Ascending aorta (tissue), 2 donors: Measurements from ENCODE around the gene PKN3. TPM values are rescaled to one million over a fixed set of nuclear protein-coding genes. Genes with fewer than 3 reads are reported as not detected.
A peak's percentile ranks its signal among the peaks of the same experiment; 100 is the strongest.

Experiments
- DNase-seq, 2 donors: peaks; one replicate each; pipeline ENCODE4 v3.0.0-alpha.2; 2019; ENCODE audit warnings: low spot score in 2 of 2
- H3K27ac ChIP-seq, 2 donors: fragments of 200-600 bp; sonication (generic); one replicate each; pipeline ENCODE4 v1.5.1; 2016 to 2017; ENCODE audit warnings: mild to moderate bottlenecking in 1 of 2
- H3K27me3 ChIP-seq: fragments of 200-600 bp; sonication (generic); one replicate; pipeline ENCODE4 v1.5.1; 2017
- H3K36me3 ChIP-seq, 2 donors: fragments of 200-600 bp; sonication (generic); one replicate each; pipeline ENCODE4 v1.5.1; 2016
- H3K4me1 ChIP-seq, 2 donors: fragments of 200-600 bp; sonication (generic); one replicate each; pipeline ENCODE4 v1.5.1; 2016 to 2017; ENCODE audit warnings: mild to moderate bottlenecking in 1 of 2
- H3K4me3 ChIP-seq, 2 donors: fragments of 200-600 bp; sonication (generic); one replicate each; pipeline ENCODE4 v1.5.1; 2016 to 2017; ENCODE audit warnings: mild to moderate bottlenecking in 1 of 2
- H3K9me3 ChIP-seq, 2 donors: fragments of 200-600 bp; sonication (generic); one replicate each; pipeline ENCODE4 v1.5.1; 2016
- intact Hi-C: fragments of 100-400 bp; cut with DNase I; formaldehyde crosslinking; loops from one replicate; pipeline ENCODE4 v1.15.1; 2023
- total RNA-seq: library from RNA; depleted of rRNA; stranded (reverse); fragments of >200 nt; gene quantifications from one replicate; pipeline ENCODE4 v1.1.0, GENCODE V29; 2016
- TF ChIP-seq, protein P1 (sequence below), 3 experiments: fragments of 200-600 bp in 2 of 3; fragments of 450-650 bp in 1 of 3; sonication (generic) in 2 of 3; IDR thresholded peaks; one replicate each; pipeline ENCODE4 v1.5.1; 2016 to 2019; ENCODE audit warnings: antibody characterized with exemption in 3 of 3, mild to moderate bottlenecking in 1 of 3, moderate library complexity in 1 of 3

PKN3 gene
- total RNA-seq, 1 donor from 2014 or later, result 28.8 TPM

GRCh38 chr9:128684065-128684324 lies 18.3 kb upstream of the PKN3 start:
- Histone ChIP-seq H3K27me3 (no peaks in the 10 kb centered on the region), H3K4me1 (peaks cover 3 to 11% of the 10 kb centered on the region in 2 donors), H3K36me3 (no peaks in the 10 kb centered on the region), H3K27ac (peak overlapping the region; percentile 41 to 51), H3K4me3 (peak overlapping the region; percentile 56 to 65), H3K9me3 (no peaks in the 10 kb centered on the region)
- TF ChIP-seq, protein P1, sequence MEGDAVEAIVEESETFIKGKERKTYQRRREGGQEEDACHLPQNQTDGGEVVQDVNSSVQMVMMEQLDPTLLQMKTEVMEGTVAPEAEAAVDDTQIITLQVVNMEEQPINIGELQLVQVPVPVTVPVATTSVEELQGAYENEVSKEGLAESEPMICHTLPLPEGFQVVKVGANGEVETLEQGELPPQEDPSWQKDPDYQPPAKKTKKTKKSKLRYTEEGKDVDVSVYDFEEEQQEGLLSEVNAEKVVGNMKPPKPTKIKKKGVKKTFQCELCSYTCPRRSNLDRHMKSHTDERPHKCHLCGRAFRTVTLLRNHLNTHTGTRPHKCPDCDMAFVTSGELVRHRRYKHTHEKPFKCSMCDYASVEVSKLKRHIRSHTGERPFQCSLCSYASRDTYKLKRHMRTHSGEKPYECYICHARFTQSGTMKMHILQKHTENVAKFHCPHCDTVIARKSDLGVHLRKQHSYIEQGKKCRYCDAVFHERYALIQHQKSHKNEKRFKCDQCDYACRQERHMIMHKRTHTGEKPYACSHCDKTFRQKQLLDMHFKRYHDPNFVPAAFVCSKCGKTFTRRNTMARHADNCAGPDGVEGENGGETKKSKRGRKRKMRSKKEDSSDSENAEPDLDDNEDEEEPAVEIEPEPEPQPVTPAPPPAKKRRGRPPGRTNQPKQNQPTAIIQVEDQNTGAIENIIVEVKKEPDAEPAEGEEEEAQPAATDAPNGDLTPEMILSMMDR (IDR thresholded peaks at IDR 0.05), result no peak
- DNase-seq, result no peak
- intact Hi-C loops, result no loop called here

DNA sequence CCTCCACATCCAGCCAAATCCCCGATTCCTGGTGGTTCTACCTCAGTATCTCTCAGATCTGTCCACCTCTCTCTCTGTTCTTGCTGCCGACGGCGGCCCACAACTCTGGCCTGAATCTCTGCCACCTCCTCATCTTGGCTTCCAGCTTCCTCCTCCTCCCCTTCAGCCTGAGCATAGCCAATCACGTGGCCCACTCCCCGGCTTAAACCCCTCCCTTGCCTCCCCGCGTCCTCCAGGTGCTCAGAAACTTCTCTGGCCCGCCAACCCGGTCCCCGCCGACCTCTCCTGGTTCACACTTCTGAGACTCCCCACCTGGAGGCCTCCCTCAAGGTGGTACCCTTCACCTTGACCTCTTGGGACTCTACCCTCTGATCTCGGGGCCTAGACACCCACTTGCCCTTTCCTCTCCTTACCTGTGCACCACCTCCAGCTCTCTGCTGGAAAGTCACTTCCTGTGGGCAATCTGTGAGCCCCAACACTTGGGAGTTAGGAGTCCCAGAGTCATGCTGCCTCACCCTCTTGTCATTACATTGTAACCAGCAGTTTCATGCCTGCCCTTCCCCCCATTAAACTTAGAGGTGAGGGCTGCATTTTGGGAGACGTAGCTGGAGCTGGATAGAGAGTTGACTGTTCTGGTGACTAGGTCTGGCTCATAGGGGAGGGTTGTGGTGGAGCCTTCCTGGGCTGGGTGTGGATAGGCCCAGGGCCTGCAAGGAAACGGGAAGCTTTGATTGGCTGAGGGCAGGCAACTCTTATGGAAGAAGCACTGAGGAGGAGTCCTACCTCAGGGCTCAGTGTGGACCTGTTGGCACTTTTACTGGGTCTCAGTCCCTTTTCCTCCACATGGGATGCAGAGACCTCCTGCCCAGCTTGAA lies 17.7 kb upstream of the PKN3 start:
- H3K4me3 ChIP-seq, result peak overlapping the region; percentile 56 to 65
- H3K9me3 ChIP-seq, result no peaks in the 10 kb centered on the region
- peak overlapping the region; percentile 41 to 51 for H3K27ac ChIP-seq
- peak in 1 of 2 donors; percentile 81 for DNase-seq
- H3K27me3 ChIP-seq, result no peaks in the 10 kb centered on the region
- intact Hi-C loops, result no loop called here
- H3K36me3 ChIP-seq, result no peaks in the 10 kb centered on the region
- peaks cover 3 to 11% of the 10 kb centered on the region in 2 donors for H3K4me1 ChIP-seq
- TF ChIP-seq, protein P1 (IDR thresholded peaks at IDR 0.05), result no peak

- TF ChIP-seq, protein P1 (IDR thresholded peaks at IDR 0.05), result no peak
- no peak for DNase-seq
- intact Hi-C loops, result no loop called here
- Histone ChIP-seq H3K27me3 (no peaks in the 10 kb centered on the region), H3K36me3 (no peaks in the 10 kb centered on the region), H3K9me3 (no peaks in the 10 kb centered on the region), H3K4me1 (peaks cover 9 to 18% of the 10 kb centered on the region in 2 donors), H3K4me3 (no peak overlapping the region), H3K27ac (no peak overlapping the region)
Measured at GRCh38 chr9:128685636-128686489, 16.4 kb upstream of the PKN3 start.

- H3K4me3 ChIP-seq, result no peak overlapping the region
- H3K36me3 ChIP-seq, result peaks cover 2 to 8% of the 10 kb centered on the region in 2 donors
- no peak overlapping the region for H3K27ac ChIP-seq
- no peak for DNase-seq
- intact Hi-C loops, result no loop called here
- H3K9me3 ChIP-seq, result no peaks in the 10 kb centered on the region
- TF ChIP-seq, protein P1 (IDR thresholded peaks at IDR 0.05), result no peak
- H3K27me3 ChIP-seq, result no peaks in the 10 kb centered on the region
- peaks cover 10 to 21% of the 10 kb centered on the region in 2 donors for H3K4me1 ChIP-seq
Measured at GRCh38 chr9:128687453-128687852, 14.8 kb upstream of the PKN3 start.

GRCh38 chr9:128688501-128689292 lies 13.6 kb upstream of the PKN3 start, which contains the start of gene SET:
Gene SET (plus strand): TSS chr9:128689222. CDS start chr9:128689583, 361 bp downstream.
- peak within 1 kb of the TSS; percentile 89 to 91 for H3K4me3 ChIP-seq
- H3K9me3 ChIP-seq, result no peaks in the 10 kb centered on the region
- H3K4me1 ChIP-seq, result peaks cover 10 to 14% of the 10 kb centered on the region in 2 donors
- H3K27me3 ChIP-seq, result no peaks in the 10 kb centered on the region
- intact Hi-C loops, result loop anchor here (1.0 to 2.0 kb wide), 3 partner anchors 32 to 53 kb away; partner anchors contain the start of genes DYNC2I2 and ZDHHC12
- H3K36me3 ChIP-seq, result peaks cover 14 to 20% of the 10 kb centered on the region in 2 donors
- TF ChIP-seq, protein P1 (IDR thresholded peaks at IDR 0.05), result no peak
- H3K27ac ChIP-seq, result peak within 1 kb of the TSS; percentile 86 to 98
- peak; percentile 66 to 95 for DNase-seq
